Measurements from ENCODE around the gene ZNF695.

ZNF695 gene

GRCh38 chr1:246971969-246972368 is 35.9 kb downstream of the ZNF695 start:
- TF ChIP-seq CTCF (conservative IDR thresholded peaks at IDR 0.05) = no peak

GRCh38 chr1:246971090-246971721 is 36.7 kb downstream of the ZNF695 start:
- H3K27ac ChIP-seq = no peak overlapping the region
- TF ChIP-seq CTCF (conservative IDR thresholded peaks at IDR 0.05) = peak; percentile 92

More at GRCh38 chr1:246971969-246972368, 35.9 kb downstream of the ZNF695 start:
- no peak overlapping the region for H3K27ac ChIP-seq

- no peak overlapping the region for H3K27ac ChIP-seq
- no peak for TF ChIP-seq CTCF (conservative IDR thresholded peaks at IDR 0.05)
Observed at GRCh38 chr1:246969621-246970020, 38.2 kb downstream of the ZNF695 start.

- TF ChIP-seq CTCF (conservative IDR thresholded peaks at IDR 0.05) = no peak
Observed at GRCh38 chr1:246966502-246966901, 41.4 kb downstream of the ZNF695 start.

GRCh38 chr1:246959944-246960693 is 47.7 kb downstream of the ZNF695 start:
- H3K27ac ChIP-seq = no peak overlapping the region
- no peak for TF ChIP-seq CTCF (conservative IDR thresholded peaks at IDR 0.05)

More at GRCh38 chr1:246966502-246966901, 41.4 kb downstream of the ZNF695 start:
- H3K27ac ChIP-seq = no peak overlapping the region

- no peak for TF ChIP-seq CTCF (conservative IDR thresholded peaks at IDR 0.05)
- H3K27ac ChIP-seq = no peak overlapping the region
Observed at GRCh38 chr1:246954126-246954525, 53.7 kb downstream of the ZNF695 start.

- TF ChIP-seq CTCF (conservative IDR thresholded peaks at IDR 0.05) = no peak
- no peak overlapping the region for H3K27ac ChIP-seq
Observed at GRCh38 chr1:246951413-246951812, 56.4 kb downstream of the ZNF695 start.
